GM21390 (cell line): ENCODE measurements around the gene CCDC73.
"Not testable (repeated sequence)": the region's sequence is repeated elsewhere in the genome, so short reads cannot be mapped to it uniquely, and the experiment has no call there.

ENCODE experiments used
- ATAC-seq: cut with Tn5 transposase; IDR thresholded peaks from one replicate; pipeline ENCODE4 v1.9.1; 2021; ENCODE audit not compliant: unreplicated experiment

CCDC73 gene

GRCh38 chr11:32597921-32598320 lies 196.5 kb downstream of the CCDC73 start:
- no peak for ATAC-seq

DNA sequence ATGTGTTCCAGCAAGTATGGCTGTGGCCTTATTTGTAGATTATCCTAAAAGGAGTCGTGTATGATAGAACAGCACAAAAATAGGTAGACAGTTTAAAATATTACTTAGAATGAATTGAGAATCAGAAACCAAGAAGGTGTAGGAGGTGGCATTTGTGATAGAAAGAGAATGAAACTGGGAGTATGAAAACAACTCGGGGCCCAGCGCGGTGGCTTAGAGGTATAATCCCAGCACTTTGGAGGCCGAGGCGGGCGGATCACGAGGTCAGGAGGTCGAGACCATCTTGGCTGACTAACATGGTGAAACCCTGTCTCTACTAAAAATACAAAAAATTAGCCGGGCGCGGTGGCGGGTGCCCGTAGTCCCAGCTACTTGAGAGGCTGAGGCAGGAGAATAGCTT lies 198.3 kb downstream of the CCDC73 start:
- not testable (repeated sequence) for ATAC-seq

DNA sequence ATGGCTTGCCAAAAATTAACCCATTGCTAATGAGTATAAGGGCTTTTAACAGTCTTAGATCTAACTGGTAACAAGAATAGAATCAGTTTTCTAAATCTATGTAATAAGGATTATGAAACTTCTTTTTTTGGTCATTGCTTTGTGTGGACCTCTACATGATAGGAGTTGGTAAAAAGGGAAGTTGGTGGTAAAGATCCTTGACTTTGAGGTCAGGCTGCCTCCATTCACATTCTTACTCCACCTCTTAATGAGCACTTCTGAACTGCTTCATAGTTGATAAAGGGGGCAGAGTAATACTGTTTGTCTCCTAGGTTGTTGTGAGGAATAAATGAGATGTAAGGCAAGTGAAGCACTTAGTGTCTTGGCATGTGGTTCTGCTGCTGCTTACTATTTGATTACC lies 200.2 kb downstream of the CCDC73 start:
- no peak for ATAC-seq

GRCh38 chr11:32586576-32587190 lies 207.8 kb downstream of the CCDC73 start:
- no peak for ATAC-seq

GRCh38 chr11:32584921-32585320 lies 209.5 kb downstream of the CCDC73 start:
- ATAC-seq = no peak

DNA sequence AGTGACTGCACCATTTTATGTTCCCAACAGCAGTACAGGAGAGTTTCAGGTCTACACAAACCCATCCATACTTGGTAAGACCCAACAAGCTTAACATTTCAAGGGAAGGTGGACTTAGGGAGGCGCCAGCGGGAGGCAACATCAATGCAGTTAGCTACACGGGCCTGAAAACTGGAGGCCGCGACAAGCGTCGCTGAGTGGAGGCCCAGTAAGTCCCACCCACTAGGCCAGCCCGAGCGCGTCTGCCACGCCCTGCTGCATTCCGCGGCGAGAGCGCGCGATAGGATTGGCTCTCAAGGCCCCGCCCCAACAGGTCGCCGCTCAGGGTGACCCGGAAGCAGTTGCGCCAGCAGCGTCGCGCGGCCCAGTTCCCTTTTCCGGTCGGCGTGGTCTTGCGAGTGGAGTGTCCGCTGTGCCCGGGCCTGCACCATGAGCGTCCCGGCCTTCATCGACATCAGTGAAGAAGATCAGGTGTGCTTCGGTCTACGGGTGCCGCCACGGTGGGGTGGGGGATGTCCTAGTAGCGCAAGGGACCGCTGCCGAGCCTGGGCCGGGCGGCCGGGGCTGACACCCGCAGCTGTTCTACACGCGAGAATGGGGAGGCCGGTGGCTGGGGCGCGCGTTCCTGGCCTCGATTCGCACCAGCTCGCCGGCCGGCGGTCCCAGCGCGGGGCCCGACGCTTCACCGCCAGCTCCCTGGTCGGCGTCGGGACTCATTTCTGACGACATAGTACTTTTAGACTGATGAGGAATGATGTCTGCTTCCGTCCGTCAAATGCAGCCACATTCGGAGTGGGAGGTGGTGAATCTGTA lies 210.8 kb downstream of the CCDC73 start, which contains the start of gene EIF3M:
TSS of gene EIF3M (plus strand) at position 373 of the 813 bp plus-strand sequence. CDS start at position 430, 57 bp downstream.
- peak; percentile 95 for ATAC-seq

GRCh38 chr11:32581556-32581955 lies 212.9 kb downstream of the CCDC73 start:
- ATAC-seq = no peak

DNA sequence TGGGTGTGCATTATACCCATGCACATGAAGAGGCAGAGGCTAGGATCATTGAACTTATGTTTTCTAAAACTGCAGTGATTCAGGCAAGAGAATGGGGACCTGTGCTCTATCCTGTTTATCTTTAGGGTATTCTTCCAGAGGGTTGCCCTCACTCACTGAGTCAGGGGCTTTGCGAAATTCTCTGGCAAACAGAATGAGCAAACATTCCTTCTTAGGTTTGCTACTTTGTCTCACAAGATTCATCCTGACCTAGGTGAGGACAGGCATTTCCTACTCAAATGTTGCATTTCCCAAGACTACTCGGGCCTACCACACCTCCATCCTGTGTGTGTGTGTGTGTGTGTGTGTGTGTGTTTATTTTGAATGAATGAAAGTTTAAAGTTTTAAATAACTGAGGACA lies 213.5 kb downstream of the CCDC73 start:
- ATAC-seq = no peak

DNA sequence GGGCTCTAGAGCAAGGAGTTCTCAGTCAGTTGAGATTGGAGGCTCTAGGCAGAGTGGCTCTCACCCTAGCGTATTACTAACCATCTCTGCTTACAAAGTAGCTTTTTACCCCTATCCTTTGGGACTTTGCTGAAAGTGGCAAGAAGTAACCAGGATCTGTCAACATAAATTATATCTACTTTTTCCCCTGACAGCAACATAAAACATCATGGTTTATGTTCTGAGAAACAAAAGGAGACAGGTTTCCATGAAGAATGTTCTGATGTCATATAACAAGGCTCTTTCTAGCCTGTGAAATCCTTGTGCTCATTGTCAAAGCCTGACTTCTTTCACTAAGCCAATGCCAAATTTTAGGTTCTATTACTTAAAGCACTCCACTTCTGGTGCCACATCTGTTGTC lies 218.0 kb downstream of the CCDC73 start:
- no peak for ATAC-seq

- ATAC-seq = no peak
These were observed 219.4 kb downstream of the CCDC73 start for GRCh38 chr11:32575070-32575469.

GRCh38 chr11:32574421-32574820 lies 220.0 kb downstream of the CCDC73 start:
- no peak for ATAC-seq

- no peak for ATAC-seq
These were observed 221.2 kb downstream of the CCDC73 start for GRCh38 chr11:32573228-32573627.

DNA sequence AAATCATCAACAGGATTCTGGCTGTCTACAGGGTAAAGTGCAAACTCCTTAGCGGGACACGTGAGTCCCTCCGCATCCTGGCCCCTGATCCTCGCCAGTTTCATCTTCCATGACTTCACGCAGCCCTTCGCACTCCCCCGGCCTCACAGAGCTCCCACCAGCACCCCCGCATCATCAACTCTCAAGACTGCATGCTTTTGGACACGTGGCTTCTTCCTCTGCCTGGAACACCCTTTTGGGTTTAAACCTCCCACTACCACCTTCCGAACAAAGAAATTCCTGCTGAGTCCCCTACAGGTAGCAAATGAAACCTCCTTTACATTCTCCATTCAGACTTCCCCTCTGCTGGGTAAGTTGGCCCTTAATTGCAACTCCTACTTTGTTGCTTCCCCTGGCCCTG lies 223.4 kb downstream of the CCDC73 start:
- ATAC-seq = no peak

- no peak for ATAC-seq
These were observed 225.1 kb downstream of the CCDC73 start for GRCh38 chr11:32569313-32569881.

GRCh38 chr11:32567154-32567553 lies 227.3 kb downstream of the CCDC73 start:
- no peak for ATAC-seq

GRCh38 chr11:32566517-32566916 lies 227.9 kb downstream of the CCDC73 start:
- no peak for ATAC-seq

DNA sequence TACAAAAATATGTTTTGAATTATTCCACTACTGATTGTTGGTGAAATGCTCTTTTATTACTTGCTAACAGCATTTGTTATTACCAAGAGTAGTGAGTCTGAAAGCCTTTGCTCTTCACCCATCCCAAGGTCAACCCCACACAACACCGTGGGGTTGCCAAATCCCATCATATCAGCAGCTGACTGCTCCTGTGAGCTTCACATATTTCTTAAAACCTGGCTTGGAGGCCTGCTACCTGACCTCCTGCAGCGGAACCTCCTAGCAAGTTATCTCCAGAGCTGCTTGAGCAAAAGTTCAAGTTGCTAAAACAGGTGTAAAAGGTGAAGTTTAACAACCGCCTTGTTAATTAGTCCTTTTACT lies 230.9 kb downstream of the CCDC73 start:
- no peak for ATAC-seq

DNA sequence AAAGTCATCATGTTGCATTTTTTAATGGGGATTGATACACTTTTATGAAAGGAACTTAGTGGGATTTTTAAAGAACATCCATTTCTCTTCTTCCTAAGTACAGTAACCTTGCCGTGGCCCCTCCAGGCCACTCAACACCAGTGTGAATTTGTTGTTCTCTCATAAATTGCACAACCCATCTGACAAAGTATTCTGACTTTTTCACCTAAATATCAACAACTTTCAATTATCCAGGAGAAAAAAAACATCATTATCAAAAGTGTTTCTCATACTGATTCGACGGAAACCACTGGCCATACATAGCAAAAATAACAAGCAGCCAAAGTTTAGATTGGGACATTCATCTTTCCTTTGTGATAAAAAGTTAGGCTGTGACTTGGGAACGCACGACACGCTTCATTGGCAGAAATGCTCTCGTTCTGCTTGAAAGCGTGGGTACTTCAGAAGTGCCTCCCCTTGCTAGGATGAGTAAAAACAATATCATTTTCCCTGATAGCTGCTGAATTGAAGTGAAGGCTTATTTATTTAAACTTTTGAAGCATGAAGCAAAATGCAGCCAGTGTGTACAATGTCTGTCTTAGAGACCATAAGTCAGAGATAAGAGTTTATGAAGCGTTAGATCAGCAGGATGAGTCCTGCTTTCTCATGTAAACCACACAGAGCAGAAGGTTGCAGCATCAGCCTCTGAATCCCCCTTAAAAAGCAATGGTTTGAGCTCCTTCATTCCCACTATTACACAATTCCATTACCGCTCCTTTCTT lies 231.4 kb downstream of the CCDC73 start:
- no peak for ATAC-seq

- ATAC-seq = no peak
These were observed 232.6 kb downstream of the CCDC73 start for GRCh38 chr11:32561835-32562234.

GRCh38 chr11:32555895-32556294 lies 238.6 kb downstream of the CCDC73 start:
- no peak for ATAC-seq

GRCh38 chr11:32555091-32555490 lies 239.4 kb downstream of the CCDC73 start:
- no peak for ATAC-seq
